Upper lobe of left lung (tissue), 6 donors: ENCODE results near the gene ORAI2. TPM values are rescaled to one million over a fixed set of nuclear protein-coding genes. Genes with fewer than 3 reads are reported as not detected.

ENCODE experiments used
- ATAC-seq, 2 donors: fragments of 200-7000 bp; cut with Tn5 transposase; one replicate each; pipeline ENCODE4 v1.9.1; 2022; ENCODE audit warnings: mild to moderate bottlenecking in 2 of 2, moderate library complexity in 2 of 2; ENCODE audit not compliant: low FRiP score in 2 of 2
- DNase-seq, 2 donors: peaks; one replicate each; pipeline ENCODE4 v3.0.0-alpha.2; 2019 to 2020
- H3K27ac ChIP-seq, 4 donors: fragments of 200-600 bp; sonication (generic); one replicate each; pipeline ENCODE4 v1.5.1; 2016 to 2019
- H3K27me3 ChIP-seq, 4 donors: fragments of 200-600 bp; sonication (generic); one replicate each; pipeline ENCODE4 v1.5.1; 2017 to 2019
- H3K36me3 ChIP-seq, 4 donors: fragments of 200-600 bp; sonication (generic); one replicate each; pipeline ENCODE4 v1.5.1; 2016 to 2019
- H3K4me1 ChIP-seq, 4 donors: fragments of 200-600 bp; sonication (generic); one replicate each; pipeline ENCODE4 v1.5.1; 2018 to 2019
- H3K4me3 ChIP-seq, 4 donors: fragments of 200-600 bp; sonication (generic); one replicate each; pipeline ENCODE4 v1.5.1; 2017 to 2019; ENCODE audit warnings: mild to moderate bottlenecking in 2 of 4, moderate library complexity in 1 of 4
- H3K9me3 ChIP-seq, 4 donors: fragments of 200-600 bp; sonication (generic); one replicate each; pipeline ENCODE4 v1.5.1; 2018 to 2019
- CTCF ChIP-seq, 6 experiments: fragments of 450-650 bp in 4 of 6; fragments of 200-600 bp in 2 of 6; sonication (generic) in 2 of 6; IDR thresholded peaks; one replicate each; pipeline ENCODE4 v1.5.1; 2016 to 2019; ENCODE audit warnings: antibody characterized with exemption in 6 of 6
- EP300 ChIP-seq, 4 donors: sonication (generic); formaldehyde crosslinking; IDR thresholded peaks; one replicate each; pipeline ENCODE4 v1.5.1; 2017; ENCODE audit warnings: antibody characterized with exemption in 4 of 4, control low read depth in 2 of 4
- POLR2A ChIP-seq, 4 donors: fragments of 450-650 bp; IDR thresholded peaks; one replicate each; pipeline ENCODE4 v1.5.1; 2016 to 2017; ENCODE audit warnings: antibody characterized with exemption in 4 of 4, mild to moderate bottlenecking in 2 of 4
- POLR2AphosphoS5 ChIP-seq, 2 donors: sonication (generic); formaldehyde crosslinking; IDR thresholded peaks; one replicate each; pipeline ENCODE4 v1.5.1; 2017; ENCODE audit warnings: antibody characterized with exemption in 2 of 2
- WGBS, 2 donors: methylation state at CpG; one replicate each; pipeline ENCODE4 v1.1.5; 2017 to 2018; 5-methylcytosine and 5-hydroxymethylcytosine counted together
- total RNA-seq, 6 donors: library from RNA; depleted of rRNA in 4 of 6; stranded (reverse); fragments of >200 nt in 4 of 6; gene quantifications; one replicate each; pipeline versions ENCODE4 v1.1.0 to v1.2.1, GENCODE V29; 2016 to 2021
- donor health status: DM: no; HTN: no; CAD: no; lungs with moderate emphysema.
- donor health status: DM: no; HTN: yes; CAD: no; lungs with severe emphysema.

ORAI2 gene
- total RNA-seq, 6 donors from 2014 or later, result 9.4 to 35.2 (median 30.5) TPM

- Histone ChIP-seq H3K27ac (no peak overlapping the region), H3K27me3 (no peaks in the 10 kb centered on the region), H3K4me1 (no peaks in the 10 kb centered on the region), H3K4me3 (no peak overlapping the region), H3K36me3 (peaks cover 9 to 44% (median 34%) of the 10 kb centered on the region in 4 donors), H3K9me3 (no peaks in the 10 kb centered on the region)
- TF ChIP-seq POLR2AphosphoS5 (IDR thresholded peaks at IDR 0.05), result no peak
- TF ChIP-seq POLR2A (IDR thresholded peaks at IDR 0.05), result no peak
- WGBS, 2 donors, result 96 to 98% methylated on average over 14 to 29 of the region's 40 CpGs
- DNase-seq (peak in 1 of 2 donors; percentile 77), ATAC-seq (peak in 1 of 2 donors; percentile 17)
These were observed 24.1 kb downstream of the ORAI2 start for GRCh38 chr7:102457352-102457924.

- Histone ChIP-seq H3K27me3 (no peaks in the 10 kb centered on the region), H3K4me3 (no peak overlapping the region), H3K4me1 (peaks cover 6 to 16% (median 9%) of the 10 kb centered on the region in 4 donors), H3K36me3 (peaks cover 9 to 44% (median 34%) of the 10 kb centered on the region in 4 donors), H3K27ac (no peak overlapping the region), H3K9me3 (no peaks in the 10 kb centered on the region)
- DNase-seq (peak in 1 of 2 donors; percentile 51), ATAC-seq (no peak)
- WGBS, 2 donors, result 95 to 98% methylated on average over 19 to 23 of the region's 24 CpGs
- TF ChIP-seq CTCF (IDR thresholded peaks at IDR 0.05) (no peak), POLR2A (IDR thresholded peaks at IDR 0.05) (no peak), EP300 (IDR thresholded peaks at IDR 0.05) (no peak), POLR2AphosphoS5 (IDR thresholded peaks at IDR 0.05) (no peak)
These were observed 26.0 kb downstream of the ORAI2 start for GRCh38 chr7:102459221-102459844.

GRCh38 chr7:102460467-102460866, 27.1 kb downstream of the ORAI2 start:
- no peaks in the 10 kb centered on the region for H3K27me3 ChIP-seq
- peaks cover 6 to 21% (median 10%) of the 10 kb centered on the region in 4 donors for H3K4me1 ChIP-seq
- TF ChIP-seq CTCF (IDR thresholded peaks at IDR 0.05) (no peak), POLR2AphosphoS5 (IDR thresholded peaks at IDR 0.05) (no peak), POLR2A (IDR thresholded peaks at IDR 0.05) (no peak), EP300 (IDR thresholded peaks at IDR 0.05) (no peak)
- 67 to 85% methylated on average over 6 to 8 of the region's 8 CpGs for WGBS, 2 donors
- H3K36me3 ChIP-seq, result peaks cover 9 to 42% (median 33%) of the 10 kb centered on the region in 4 donors
- no peak for DNase-seq
- ATAC-seq, result no peak
- H3K4me3 ChIP-seq, result no peak overlapping the region
- H3K27ac ChIP-seq, result no peak overlapping the region
- no peaks in the 10 kb centered on the region for H3K9me3 ChIP-seq

- peaks cover 12 to 40% (median 18%) of the 10 kb centered on the region in 4 donors for H3K4me1 ChIP-seq
- ATAC-seq, result peak in 1 of 2 donors; percentile 1
These were observed 30.6 kb downstream of the ORAI2 start for GRCh38 chr7:102463841-102464576.

More at GRCh38 chr7:102463841-102464576, 30.6 kb downstream of the ORAI2 start:
- no peak for TF ChIP-seq POLR2AphosphoS5 (IDR thresholded peaks at IDR 0.05)
- no peak for TF ChIP-seq EP300 (IDR thresholded peaks at IDR 0.05)
- TF ChIP-seq POLR2A (IDR thresholded peaks at IDR 0.05), result no peak
- TF ChIP-seq CTCF (IDR thresholded peaks at IDR 0.05), result no peak
- Histone ChIP-seq H3K36me3 (peaks cover 0 to 22% (median 8%) of the 10 kb centered on the region in 4 donors), H3K27ac (peak overlapping the region; percentile 59 to 88 (median 85)), H3K27me3 (no peaks in the 10 kb centered on the region), H3K4me3 (peak overlapping the region; percentile 75 to 100 (median 85)), H3K9me3 (no peaks in the 10 kb centered on the region)
- DNase-seq, result no peak
- WGBS, 2 donors, result 9 to 12% methylated on average over 24 of the region's 24 CpGs
